PFSK-1 (cell line): ENCODE data around the gene WNT3A.

Source experiments
- REST ChIP-seq, 2 experiments: IDR thresholded peaks; 2 replicates each; pipeline versions ENCODE4 v1.6.1 to v1.8.0; 2011 to 2012; ENCODE audit warnings: low read depth in 2 of 2, low read length in 2 of 2, control low read depth in 1 of 2, inconsistent platforms in 1 of 2, mild to moderate bottlenecking in 1 of 2, moderate library complexity in 1 of 2; ENCODE audit not compliant: insufficient read depth in 1 of 2
- SIN3A ChIP-seq: IDR thresholded peaks from 2 replicates; pipeline ENCODE4 v1.6.1; 2012; ENCODE audit warnings: mild to moderate bottlenecking, low read length, moderate library complexity, borderline replicate concordance; ENCODE audit not compliant: insufficient read depth

- TF ChIP-seq REST (IDR thresholded peaks at IDR 0.05; ENCODE audit: insufficient read depth in 1 of 2, low read depth in 2 of 2, low read length in 2 of 2), result no peak
- no peak for TF ChIP-seq SIN3A
Observed at GRCh38 chr1:228018961-228019721, 12.3 kb downstream of the WNT3A start.
